Prostate gland (tissue), 2 donors: ENCODE data around the gene RPL22L1. TPM values are rescaled to one million over a fixed set of nuclear protein-coding genes. Genes with fewer than 3 reads are reported as not detected.

Source experiments
- DNase-seq: peaks from one replicate; pipeline ENCODE4 v3.0.0-alpha.2; 2019; ENCODE audit warnings: low spot score
- H3K27ac ChIP-seq, 2 donors: fragments of 200-600 bp; sonication (generic); 2 replicates each; pipeline ENCODE4 v1.5.1; 2017 to 2019
- H3K27me3 ChIP-seq: fragments of 200-600 bp; sonication (generic); replicated peaks from 2 replicates; pipeline ENCODE4 v1.5.1; 2019; ENCODE audit not compliant: insufficient read depth
- H3K36me3 ChIP-seq, 2 donors: fragments of 200-600 bp; sonication (generic); 1 replicate in 1 of 2; 2 replicates in 1 of 2; pipeline versions ENCODE4 v1.5.1 to v1.8.1; 2017 to 2019
- H3K4me1 ChIP-seq: fragments of 200-600 bp; sonication (generic); replicated peaks from 2 replicates; pipeline ENCODE4 v1.5.1; 2019
- H3K4me3 ChIP-seq, 2 donors: fragments of 200-600 bp; sonication (generic); 2 replicates each; pipeline ENCODE4 v1.5.1; 2017 to 2019
- H3K9me3 ChIP-seq: fragments of 200-600 bp; sonication (generic); 2 replicates; pipeline ENCODE4 v1.5.1; 2017
- CTCF ChIP-seq, 4 experiments: fragments of 200-600 bp in 2 of 4; fragments of 450-650 bp in 2 of 4; sonication (generic) in 2 of 4; IDR thresholded peaks; 1 replicate in 3 of 4; 2 replicates in 1 of 4; pipeline ENCODE4 v1.5.1; 2016 to 2019; ENCODE audit warnings: antibody characterized with exemption in 4 of 4, mild to moderate bottlenecking in 2 of 4, moderate library complexity in 2 of 4
- POLR2A ChIP-seq: fragments of 450-650 bp; IDR thresholded peaks from one replicate; pipeline ENCODE4 v1.6.1; 2016; ENCODE audit warnings: antibody characterized with exemption, mild to moderate bottlenecking
- POLR2AphosphoS5 ChIP-seq: sonication (generic); formaldehyde crosslinking; IDR thresholded peaks from one replicate; pipeline ENCODE4 v1.6.1; 2017; ENCODE audit warnings: antibody characterized with exemption
- WGBS: methylation state at CpG from one replicate; pipeline ENCODE4 v1.1.5; 2018; 5-methylcytosine and 5-hydroxymethylcytosine counted together
- intact Hi-C: fragments of 100-400 bp; cut with DNase I; formaldehyde crosslinking; loops from one replicate; pipeline ENCODE4 v1.14.2; 2022
- total RNA-seq, 2 donors: library from RNA; depleted of rRNA; stranded (reverse); fragments of >200 nt; gene quantifications; one replicate each; pipeline ENCODE4 v1.1.0, GENCODE V29; 2016

The RPL22L1 gene
- total RNA-seq, 2 donors from 2014 or later: 17.8 to 60.8 TPM

DNA sequence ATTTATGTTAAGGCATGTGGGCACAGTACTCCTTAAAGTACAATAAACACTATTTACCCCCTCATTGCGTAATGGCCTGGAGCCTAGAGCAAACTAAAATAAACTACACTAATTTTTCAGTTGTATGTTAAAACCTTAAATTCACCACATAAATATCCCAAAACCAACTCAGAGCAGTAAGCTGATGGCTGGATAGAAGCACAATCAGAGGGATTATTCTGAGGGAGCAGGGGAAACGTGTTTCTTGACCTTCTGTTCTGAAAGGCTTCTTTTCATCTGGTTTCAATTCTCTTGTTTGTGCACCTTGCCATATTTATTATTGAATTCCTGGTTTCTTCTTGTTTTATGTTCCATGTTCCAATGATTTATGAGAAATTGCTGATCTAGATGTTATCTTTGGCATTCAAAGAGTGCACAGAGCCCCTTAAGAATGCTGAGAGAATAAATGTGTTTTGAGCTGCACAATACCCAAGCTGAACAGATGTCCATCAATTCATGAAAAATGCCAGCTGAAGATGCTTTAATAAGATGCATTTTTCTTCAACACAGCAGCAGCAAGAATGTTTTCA is 29.6 kb downstream of the RPL22L1 start:
- H3K4me1 ChIP-seq: no peaks in the 10 kb centered on the region
- H3K36me3 ChIP-seq: no peaks in the 10 kb centered on the region
- no peak overlapping the region for H3K27ac ChIP-seq
- 42% methylated on average over 2 of the region's 2 CpGs for WGBS
- no peak for DNase-seq
- no peaks in the 10 kb centered on the region for H3K27me3 ChIP-seq
- intact Hi-C loops: no loop called here
- no peak overlapping the region for H3K4me3 ChIP-seq
- TF ChIP-seq POLR2A (no peak), POLR2AphosphoS5 (no peak), CTCF (IDR thresholded peaks at IDR 0.05) (no peak)
- no peaks in the 10 kb centered on the region for H3K9me3 ChIP-seq

DNA sequence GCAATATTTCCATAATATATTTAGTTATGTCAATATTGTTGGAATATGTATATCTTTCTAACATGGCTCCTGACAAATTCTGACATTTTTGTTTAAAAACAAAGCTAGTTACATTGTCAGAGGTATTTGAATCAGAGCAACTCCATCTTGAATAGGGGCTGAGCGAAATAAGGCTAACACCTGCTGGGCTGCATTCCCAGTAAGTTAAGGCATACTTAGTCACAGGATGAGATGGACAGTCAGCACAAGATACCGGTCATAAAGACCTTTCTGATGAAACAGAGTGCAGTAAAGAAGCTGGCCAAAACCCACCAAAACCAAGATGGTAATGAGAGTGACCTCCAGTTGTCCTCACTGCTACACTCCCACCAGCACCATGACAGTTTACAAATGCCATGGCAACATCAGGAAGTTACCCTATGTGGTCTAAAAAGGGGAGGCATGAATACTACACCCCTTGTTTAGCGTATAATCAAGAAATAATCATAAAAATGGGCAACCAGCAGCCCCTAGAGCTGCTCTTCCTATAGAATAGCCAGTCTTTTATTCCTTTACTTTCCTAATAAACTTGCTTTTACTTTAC is 30.4 kb downstream of the RPL22L1 start:
- intact Hi-C loops: no loop called here
- 72% methylated on average over 3 of the region's 3 CpGs for WGBS
- TF ChIP-seq POLR2AphosphoS5: no peak
- no peak for TF ChIP-seq CTCF (IDR thresholded peaks at IDR 0.05)
- no peaks in the 10 kb centered on the region for H3K36me3 ChIP-seq
- no peaks in the 10 kb centered on the region for H3K27me3 ChIP-seq
- no peaks in the 10 kb centered on the region for H3K4me1 ChIP-seq
- no peaks in the 10 kb centered on the region for H3K9me3 ChIP-seq
- no peak overlapping the region for H3K27ac ChIP-seq
- no peak overlapping the region for H3K4me3 ChIP-seq
- DNase-seq: no peak

- 96% methylated on average over 4 of the region's 4 CpGs for WGBS
Measured at GRCh38 chr3:170836491-170836890, 33.5 kb downstream of the RPL22L1 start.

GRCh38 chr3:170835336-170835735 is 34.7 kb downstream of the RPL22L1 start:
- TF ChIP-seq CTCF (IDR thresholded peaks at IDR 0.05) (no peak), POLR2A (no peak), POLR2AphosphoS5 (no peak)

More at GRCh38 chr3:170836491-170836890, 33.5 kb downstream of the RPL22L1 start:
- Histone ChIP-seq H3K9me3 (no peaks in the 10 kb centered on the region), H3K27me3 (no peaks in the 10 kb centered on the region), H3K36me3 (no peaks in the 10 kb centered on the region), H3K4me1 (no peaks in the 10 kb centered on the region), H3K27ac (no peak overlapping the region), H3K4me3 (no peak overlapping the region)
- no peak for TF ChIP-seq POLR2AphosphoS5
- TF ChIP-seq CTCF (IDR thresholded peaks at IDR 0.05): no peak
- no peak for TF ChIP-seq POLR2A
- intact Hi-C loops: no loop called here
- no peak for DNase-seq

GRCh38 chr3:170830580-170830979 is 39.4 kb downstream of the RPL22L1 start:
- WGBS: 93% methylated on average over 4 of the region's 4 CpGs
- no peak for TF ChIP-seq POLR2A
- no peak for TF ChIP-seq POLR2AphosphoS5
- TF ChIP-seq CTCF (IDR thresholded peaks at IDR 0.05): no peak

More at GRCh38 chr3:170835336-170835735, 34.7 kb downstream of the RPL22L1 start:
- H3K4me3 ChIP-seq: no peak overlapping the region
- no peaks in the 10 kb centered on the region for H3K27me3 ChIP-seq
- WGBS: 28% methylated on average over 3 of the region's 3 CpGs
- no peaks in the 10 kb centered on the region for H3K4me1 ChIP-seq
- intact Hi-C loops: no loop called here
- no peak overlapping the region for H3K27ac ChIP-seq
- no peaks in the 10 kb centered on the region for H3K36me3 ChIP-seq
- no peak for DNase-seq
- no peaks in the 10 kb centered on the region for H3K9me3 ChIP-seq

More at GRCh38 chr3:170830580-170830979, 39.4 kb downstream of the RPL22L1 start:
- no peaks in the 10 kb centered on the region for H3K27me3 ChIP-seq
- H3K27ac ChIP-seq: no peak overlapping the region
- no peak for DNase-seq
- intact Hi-C loops: no loop called here
- no peaks in the 10 kb centered on the region for H3K36me3 ChIP-seq
- H3K9me3 ChIP-seq: no peaks in the 10 kb centered on the region
- H3K4me3 ChIP-seq: no peak overlapping the region
- no peaks in the 10 kb centered on the region for H3K4me1 ChIP-seq
